Liver (tissue), 3 donors: Measurements from ENCODE around the gene GARIN5B.
A peak's percentile ranks its signal among the peaks of the same experiment; 100 is the strongest.

Source experiments
- EGR1 ChIP-seq, 2 donors: IDR thresholded peaks; 2 replicates each; pipeline ENCODE4 v1.6.1; 2016 to 2018; ENCODE audit warnings: antibody characterized with exemption in 2 of 2, low read depth in 2 of 2
- GABPA ChIP-seq, 2 donors: IDR thresholded peaks in 1 of 2; conservative IDR thresholded peaks in 1 of 2; 2 replicates each; pipeline ENCODE4 v1.6.1; 2016; ENCODE audit warnings: antibody characterized with exemption in 2 of 2, mild to moderate bottlenecking in 1 of 2, moderate library complexity in 1 of 2
- HNF4G ChIP-seq: IDR thresholded peaks from 2 replicates; pipeline ENCODE4 v1.6.1; 2016; ENCODE audit warnings: antibody characterized with exemption
- JUND ChIP-seq, 2 donors: IDR thresholded peaks; 2 replicates each; pipeline ENCODE4 v1.6.1; 2016; ENCODE audit warnings: antibody characterized with exemption in 2 of 2
- RAD21 ChIP-seq, 2 donors: IDR thresholded peaks; 2 replicates each; pipeline ENCODE4 v1.6.1; 2016; ENCODE audit warnings: antibody characterized with exemption in 2 of 2, mild to moderate bottlenecking in 2 of 2
- RXRA ChIP-seq, 2 donors: IDR thresholded peaks; 2 replicates each; pipeline ENCODE4 v1.6.1; 2017 to 2018; ENCODE audit warnings: antibody characterized with exemption in 2 of 2, mild to moderate bottlenecking in 1 of 2
- SP1 ChIP-seq: IDR thresholded peaks from 2 replicates; pipeline ENCODE4 v1.6.1; 2018; ENCODE audit warnings: antibody characterized with exemption, mild to moderate bottlenecking
- TAF1 ChIP-seq: conservative IDR thresholded peaks from 2 replicates; pipeline ENCODE4 v1.6.1; 2016; ENCODE audit warnings: antibody characterized with exemption, mild to moderate bottlenecking
- TF ChIP-seq, protein P1 (sequence below): fragments of 150-350 bp; IDR thresholded peaks from 2 replicates; pipeline ENCODE4 v1.5.1; 2017; ENCODE audit warnings: improper control_type of control experiment, low read depth, low read length; ENCODE audit not compliant: missing input control
- TF ChIP-seq, protein P2 (sequence below): IDR thresholded peaks from 2 replicates; pipeline ENCODE4 v1.6.1; 2016; ENCODE audit warnings: antibody characterized with exemption
- TF ChIP-seq, protein P3 (sequence below): IDR thresholded peaks from 2 replicates; pipeline ENCODE4 v1.6.1; 2016; ENCODE audit warnings: antibody characterized with exemption, mild to moderate bottlenecking
- TF ChIP-seq, protein P4 (sequence below): IDR thresholded peaks from 2 replicates; pipeline ENCODE4 v1.6.1; 2016; ENCODE audit warnings: antibody characterized with exemption
- TF ChIP-seq, protein P5 (sequence below): IDR thresholded peaks from 2 replicates; pipeline ENCODE4 v1.6.1; 2016; ENCODE audit warnings: antibody characterized with exemption
- donor health status: healthy.
- donor health status: healthy.

DNA sequence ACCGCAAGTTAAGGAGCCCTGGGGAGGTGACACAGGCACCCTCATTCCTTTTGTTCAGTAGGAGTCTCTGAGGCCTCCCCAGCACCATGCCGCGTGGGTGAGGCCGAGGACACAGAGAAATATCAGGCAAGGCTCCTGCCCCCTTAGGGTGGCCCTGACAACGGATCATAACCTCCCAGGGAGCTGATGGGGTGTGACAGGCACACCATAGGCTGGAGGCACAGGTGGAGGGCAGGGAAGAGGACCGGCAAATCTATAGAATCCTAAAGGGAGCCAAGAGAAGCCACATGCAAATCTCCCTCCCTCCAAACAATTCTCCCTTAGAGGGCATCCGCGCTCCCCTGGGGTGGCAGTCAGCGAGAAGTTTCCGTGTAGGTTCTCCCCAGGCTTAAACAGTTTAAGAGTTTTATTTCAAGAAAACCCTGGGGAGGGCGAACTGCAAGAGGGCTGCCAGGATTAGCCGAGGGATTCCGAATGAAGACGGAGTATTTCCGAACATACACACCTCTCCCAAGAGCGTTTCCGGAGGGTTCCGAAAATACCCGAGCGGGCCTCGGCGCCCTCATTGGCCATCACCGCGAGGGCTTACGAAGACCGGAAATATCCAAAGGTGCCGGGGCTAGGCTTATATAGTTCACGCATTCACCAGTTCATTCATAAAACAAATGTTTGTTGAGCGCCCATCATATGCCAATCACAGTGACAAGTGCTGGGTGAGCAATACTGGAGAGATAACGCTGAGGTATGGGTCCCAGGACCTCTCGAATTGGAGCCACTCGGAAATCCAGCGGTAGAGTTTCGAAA is 22.1 kb upstream of the GARIN5B start:
- TF ChIP-seq, protein P1, sequence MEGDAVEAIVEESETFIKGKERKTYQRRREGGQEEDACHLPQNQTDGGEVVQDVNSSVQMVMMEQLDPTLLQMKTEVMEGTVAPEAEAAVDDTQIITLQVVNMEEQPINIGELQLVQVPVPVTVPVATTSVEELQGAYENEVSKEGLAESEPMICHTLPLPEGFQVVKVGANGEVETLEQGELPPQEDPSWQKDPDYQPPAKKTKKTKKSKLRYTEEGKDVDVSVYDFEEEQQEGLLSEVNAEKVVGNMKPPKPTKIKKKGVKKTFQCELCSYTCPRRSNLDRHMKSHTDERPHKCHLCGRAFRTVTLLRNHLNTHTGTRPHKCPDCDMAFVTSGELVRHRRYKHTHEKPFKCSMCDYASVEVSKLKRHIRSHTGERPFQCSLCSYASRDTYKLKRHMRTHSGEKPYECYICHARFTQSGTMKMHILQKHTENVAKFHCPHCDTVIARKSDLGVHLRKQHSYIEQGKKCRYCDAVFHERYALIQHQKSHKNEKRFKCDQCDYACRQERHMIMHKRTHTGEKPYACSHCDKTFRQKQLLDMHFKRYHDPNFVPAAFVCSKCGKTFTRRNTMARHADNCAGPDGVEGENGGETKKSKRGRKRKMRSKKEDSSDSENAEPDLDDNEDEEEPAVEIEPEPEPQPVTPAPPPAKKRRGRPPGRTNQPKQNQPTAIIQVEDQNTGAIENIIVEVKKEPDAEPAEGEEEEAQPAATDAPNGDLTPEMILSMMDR: no peak
- TF ChIP-seq EGR1 (IDR thresholded peaks at IDR 0.05; ENCODE audit: low read depth in 2 of 2) (no peak), GABPA (IDR thresholded peaks at IDR 0.05 in 1 of 2, conservative IDR thresholded peaks at IDR 0.05 in 1 of 2) (no peak), SP1 (no peak), RAD21 (IDR thresholded peaks at IDR 0.05) (no peak), TAF1 (no peak), HNF4G (peak; percentile 89), JUND (IDR thresholded peaks at IDR 0.05) (no peak), RXRA (IDR thresholded peaks at IDR 0.05) (no peak)
- TF ChIP-seq, protein P2, sequence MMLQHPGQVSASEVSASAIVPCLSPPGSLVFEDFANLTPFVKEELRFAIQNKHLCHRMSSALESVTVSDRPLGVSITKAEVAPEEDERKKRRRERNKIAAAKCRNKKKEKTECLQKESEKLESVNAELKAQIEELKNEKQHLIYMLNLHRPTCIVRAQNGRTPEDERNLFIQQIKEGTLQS: no peak
- TF ChIP-seq, protein P3, sequence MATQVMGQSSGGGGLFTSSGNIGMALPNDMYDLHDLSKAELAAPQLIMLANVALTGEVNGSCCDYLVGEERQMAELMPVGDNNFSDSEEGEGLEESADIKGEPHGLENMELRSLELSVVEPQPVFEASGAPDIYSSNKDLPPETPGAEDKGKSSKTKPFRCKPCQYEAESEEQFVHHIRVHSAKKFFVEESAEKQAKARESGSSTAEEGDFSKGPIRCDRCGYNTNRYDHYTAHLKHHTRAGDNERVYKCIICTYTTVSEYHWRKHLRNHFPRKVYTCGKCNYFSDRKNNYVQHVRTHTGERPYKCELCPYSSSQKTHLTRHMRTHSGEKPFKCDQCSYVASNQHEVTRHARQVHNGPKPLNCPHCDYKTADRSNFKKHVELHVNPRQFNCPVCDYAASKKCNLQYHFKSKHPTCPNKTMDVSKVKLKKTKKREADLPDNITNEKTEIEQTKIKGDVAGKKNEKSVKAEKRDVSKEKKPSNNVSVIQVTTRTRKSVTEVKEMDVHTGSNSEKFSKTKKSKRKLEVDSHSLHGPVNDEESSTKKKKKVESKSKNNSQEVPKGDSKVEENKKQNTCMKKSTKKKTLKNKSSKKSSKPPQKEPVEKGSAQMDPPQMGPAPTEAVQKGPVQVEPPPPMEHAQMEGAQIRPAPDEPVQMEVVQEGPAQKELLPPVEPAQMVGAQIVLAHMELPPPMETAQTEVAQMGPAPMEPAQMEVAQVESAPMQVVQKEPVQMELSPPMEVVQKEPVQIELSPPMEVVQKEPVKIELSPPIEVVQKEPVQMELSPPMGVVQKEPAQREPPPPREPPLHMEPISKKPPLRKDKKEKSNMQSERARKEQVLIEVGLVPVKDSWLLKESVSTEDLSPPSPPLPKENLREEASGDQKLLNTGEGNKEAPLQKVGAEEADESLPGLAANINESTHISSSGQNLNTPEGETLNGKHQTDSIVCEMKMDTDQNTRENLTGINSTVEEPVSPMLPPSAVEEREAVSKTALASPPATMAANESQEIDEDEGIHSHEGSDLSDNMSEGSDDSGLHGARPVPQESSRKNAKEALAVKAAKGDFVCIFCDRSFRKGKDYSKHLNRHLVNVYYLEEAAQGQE: no peak
- TF ChIP-seq, protein P4, sequence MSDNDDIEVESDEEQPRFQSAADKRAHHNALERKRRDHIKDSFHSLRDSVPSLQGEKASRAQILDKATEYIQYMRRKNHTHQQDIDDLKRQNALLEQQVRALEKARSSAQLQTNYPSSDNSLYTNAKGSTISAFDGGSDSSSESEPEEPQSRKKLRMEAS: no peak
- TF ChIP-seq, protein P5, sequence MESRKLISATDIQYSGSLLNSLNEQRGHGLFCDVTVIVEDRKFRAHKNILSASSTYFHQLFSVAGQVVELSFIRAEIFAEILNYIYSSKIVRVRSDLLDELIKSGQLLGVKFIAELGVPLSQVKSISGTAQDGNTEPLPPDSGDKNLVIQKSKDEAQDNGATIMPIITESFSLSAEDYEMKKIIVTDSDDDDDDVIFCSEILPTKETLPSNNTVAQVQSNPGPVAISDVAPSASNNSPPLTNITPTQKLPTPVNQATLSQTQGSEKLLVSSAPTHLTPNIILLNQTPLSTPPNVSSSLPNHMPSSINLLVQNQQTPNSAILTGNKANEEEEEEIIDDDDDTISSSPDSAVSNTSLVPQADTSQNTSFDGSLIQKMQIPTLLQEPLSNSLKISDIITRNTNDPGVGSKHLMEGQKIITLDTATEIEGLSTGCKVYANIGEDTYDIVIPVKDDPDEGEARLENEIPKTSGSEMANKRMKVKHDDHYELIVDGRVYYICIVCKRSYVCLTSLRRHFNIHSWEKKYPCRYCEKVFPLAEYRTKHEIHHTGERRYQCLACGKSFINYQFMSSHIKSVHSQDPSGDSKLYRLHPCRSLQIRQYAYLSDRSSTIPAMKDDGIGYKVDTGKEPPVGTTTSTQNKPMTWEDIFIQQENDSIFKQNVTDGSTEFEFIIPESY: no peak
